ENCODE measurements around the gene GIPC3.

GRCh38 chr19:3535981-3536380, 49.3 kb upstream of the GIPC3 start:
- TF ChIP-seq ZNF610 (tag by site-specific recombination; IDR thresholded peaks at IDR 0.05; ENCODE audit: borderline replicate concordance) = no peak
- TF ChIP-seq ZNF146 (tag by site-specific recombination; IDR thresholded peaks at IDR 0.05) = no peak
- no peak for TF ChIP-seq TCF7L2 (IDR thresholded peaks at IDR 0.05; ENCODE audit: borderline replicate concordance, low read depth, low read length)
- no peak for TF ChIP-seq ZNF423 (tag by site-specific recombination; IDR thresholded peaks at IDR 0.05)
- TF ChIP-seq ZNF747 (tag by site-specific recombination; IDR thresholded peaks at IDR 0.05) = no peak
- no peak for TF ChIP-seq ZNF416 (tag by site-specific recombination; IDR thresholded peaks at IDR 0.05)
- no peak for TF ChIP-seq SP2 (tag by site-specific recombination; IDR thresholded peaks at IDR 0.05)
